Ishikawa (cell line): ENCODE results near the gene FRMPD2.

Experiments used
- CEBPB ChIP-seq: IDR thresholded peaks from 2 replicates; pipeline ENCODE4 v1.6.1; 2012
- EP300 ChIP-seq: IDR thresholded peaks from 2 replicates; pipeline ENCODE4 v1.6.1; 2012; ENCODE audit warnings: borderline replicate concordance
- RAD21 ChIP-seq: IDR thresholded peaks from 2 replicates; pipeline ENCODE4 v1.6.1; 2012; ENCODE audit warnings: low read depth
- TEAD4 ChIP-seq: IDR thresholded peaks from 2 replicates; pipeline ENCODE4 v1.6.1; 2012
- YY1 ChIP-seq: IDR thresholded peaks from 2 replicates; pipeline ENCODE4 v1.6.1; 2012; ENCODE audit warnings: low read depth

DNA sequence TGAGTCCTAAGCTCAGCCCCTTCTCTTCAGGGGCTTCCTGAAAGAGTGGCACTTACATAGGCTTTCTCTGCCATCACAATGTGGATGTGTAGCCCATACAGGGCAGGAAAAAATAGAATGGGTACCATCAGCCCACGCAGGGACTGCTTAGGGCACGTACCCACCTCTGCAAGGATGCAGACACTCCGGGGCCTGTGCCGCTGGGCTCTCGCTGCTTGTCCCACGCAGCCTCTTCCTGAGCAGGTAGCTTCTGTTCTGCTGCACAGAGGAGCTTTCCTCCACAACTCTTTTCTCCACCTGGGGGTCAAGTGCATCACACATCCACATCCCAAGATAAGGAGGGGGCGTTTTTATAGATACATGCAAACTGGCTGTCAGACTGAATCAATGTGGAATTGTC is 34.3 kb downstream of the FRMPD2 start:
- TF ChIP-seq EP300 (no peak), TEAD4 (no peak), RAD21 (no peak), YY1 (no peak), CEBPB (no peak)
